Islet precursor cell (in vitro differentiated cells): Measurements from ENCODE around the gene ECD.
A peak's percentile ranks its signal among the peaks of the same experiment; 100 is the strongest.
"Not testable (repeated sequence)": the region's sequence is repeated elsewhere in the genome, so short reads cannot be mapped to it uniquely, and the experiment has no call there.

Experiments used
- DNase-seq: peaks from one replicate; pipeline ENCODE4 v3.0.0-alpha.2; 2018

Gene ECD

GRCh38 chr10:73156054-73156453 lies 11.8 kb downstream of the ECD start:
- DNase-seq: no peak

- DNase-seq: no peak
Observed at GRCh38 chr10:73152009-73152408, 15.8 kb downstream of the ECD start.

GRCh38 chr10:73150633-73151413 lies 17.0 kb downstream of the ECD start:
- DNase-seq: not testable (repeated sequence)

GRCh38 chr10:73141603-73142002 lies 26.2 kb downstream of the ECD start:
- DNase-seq: no peak

- DNase-seq: no peak
Observed at GRCh38 chr10:73139251-73139650, 28.6 kb downstream of the ECD start.

GRCh38 chr10:73136627-73137026 lies 31.2 kb downstream of the ECD start:
- DNase-seq: no peak

GRCh38 chr10:73134727-73135126 lies 33.1 kb downstream of the ECD start:
- DNase-seq: no peak

- DNase-seq: no peak
Observed at GRCh38 chr10:73131913-73132686, 35.7 kb downstream of the ECD start.

- no peak for DNase-seq
Observed at GRCh38 chr10:73131301-73131700, 36.5 kb downstream of the ECD start.

- DNase-seq: no peak
Observed at GRCh38 chr10:73126343-73126742, 41.5 kb downstream of the ECD start.

GRCh38 chr10:73119952-73120351 lies 47.9 kb downstream of the ECD start:
- no peak for DNase-seq

- DNase-seq: no peak
Observed at GRCh38 chr10:73119457-73119856, 48.4 kb downstream of the ECD start.

- DNase-seq: peak; percentile 54
Observed at GRCh38 chr10:73117976-73118743, 49.6 kb downstream of the ECD start.

GRCh38 chr10:73116017-73116416 lies 51.8 kb downstream of the ECD start:
- no peak for DNase-seq

- no peak for DNase-seq
Observed at GRCh38 chr10:73113551-73113950, 54.3 kb downstream of the ECD start.

- DNase-seq: not testable (repeated sequence)
Observed at GRCh38 chr10:73112032-73112431, 55.8 kb downstream of the ECD start.

GRCh38 chr10:73110345-73110849 lies 57.4 kb downstream of the ECD start, which contains the start of gene NUDT13:
TSS of gene NUDT13 (plus strand) at chr10:73110455. CDS start at chr10:73114366, 3,911 bp downstream.
- peak; percentile 86 for DNase-seq

GRCh38 chr10:73109248-73109652 lies 58.6 kb downstream of the ECD start:
- not testable (repeated sequence) for DNase-seq

- no peak for DNase-seq
Observed at GRCh38 chr10:73106301-73106700, 61.5 kb downstream of the ECD start.

- no peak for DNase-seq
Observed at GRCh38 chr10:73099141-73099540, 68.7 kb downstream of the ECD start.

GRCh38 chr10:73097305-73097670 lies 70.5 kb downstream of the ECD start:
- DNase-seq: no peak

GRCh38 chr10:73096449-73097304 lies 71.1 kb downstream of the ECD start, which contains the start of gene P4HA1:
TSS of gene P4HA1 (minus strand) at chr10:73096866. CDS start at chr10:73074883, 21,983 bp downstream.
- peak; percentile 99 for DNase-seq
